NOMO-1 (cell line): ENCODE data around the gene MSMB.
"Not testable (repeated sequence)": the region's sequence is repeated elsewhere in the genome, so short reads cannot be mapped to it uniquely, and the experiment has no call there.

ENCODE experiments used
- DNase-seq, 2 experiments: peaks; one replicate each; lab custom pipeline; 2025; ENCODE audit not compliant: unreplicated experiment in 2 of 2; lab: John Stamatoyannopoulos, UW

MSMB gene

DNA sequence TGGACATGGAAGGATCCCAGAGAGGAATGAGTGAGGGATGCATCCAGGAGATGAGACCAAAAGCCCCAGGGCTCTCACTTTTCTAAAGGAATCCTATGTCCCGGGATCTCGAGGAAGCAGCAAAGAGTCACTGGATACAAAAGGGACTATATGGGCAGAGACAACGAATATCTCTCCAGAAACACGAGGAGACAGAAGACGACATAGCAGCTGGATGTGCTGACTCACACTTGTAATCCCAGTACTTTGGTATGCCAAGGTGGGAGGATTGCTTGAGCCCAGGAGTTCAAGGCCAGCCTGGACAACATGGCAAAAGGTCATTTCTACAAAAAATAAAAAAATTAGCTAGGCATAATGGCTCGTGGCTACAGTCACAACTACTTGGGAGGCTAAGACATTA, 24.7 kb upstream of the MSMB start:
- DNase-seq = no peak

DNA sequence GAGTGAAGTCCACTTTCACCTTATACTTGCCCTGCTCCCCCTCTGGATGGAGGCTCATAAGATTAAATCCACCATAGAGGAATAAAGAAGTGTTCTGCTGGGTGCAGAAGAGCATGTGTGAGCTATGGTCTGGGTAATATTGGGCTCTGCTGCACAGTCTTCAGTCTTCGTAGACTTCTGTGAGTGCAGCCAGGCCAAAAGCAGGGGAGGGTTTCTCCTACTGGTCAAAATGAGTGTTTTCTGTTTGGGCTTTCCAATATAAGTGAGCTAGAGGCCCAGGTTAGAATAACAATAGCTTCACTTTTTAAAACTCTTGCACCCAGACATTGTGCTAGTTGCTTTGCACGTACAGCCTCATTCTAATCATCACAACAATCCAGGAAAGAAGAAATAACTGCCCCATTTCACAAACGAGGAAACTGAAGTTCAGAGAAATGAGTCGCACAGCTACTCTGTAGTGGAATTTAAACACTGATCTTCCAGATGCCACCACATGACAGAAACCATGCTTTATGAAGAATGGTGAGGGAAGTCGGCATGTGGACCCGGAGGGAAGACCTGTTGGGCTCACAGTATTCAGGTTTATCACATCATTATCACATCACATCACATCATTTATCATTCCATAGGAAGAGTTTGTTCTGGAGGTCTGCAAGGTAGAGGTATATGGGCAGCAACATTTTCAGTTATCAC, 23.8 kb upstream of the MSMB start:
- DNase-seq = no peak

- DNase-seq = no peak
Measured at GRCh38 chr10:46068905-46069304, 22.8 kb upstream of the MSMB start.

GRCh38 chr10:46068117-46068516, 22.0 kb upstream of the MSMB start:
- DNase-seq = no peak

DNA sequence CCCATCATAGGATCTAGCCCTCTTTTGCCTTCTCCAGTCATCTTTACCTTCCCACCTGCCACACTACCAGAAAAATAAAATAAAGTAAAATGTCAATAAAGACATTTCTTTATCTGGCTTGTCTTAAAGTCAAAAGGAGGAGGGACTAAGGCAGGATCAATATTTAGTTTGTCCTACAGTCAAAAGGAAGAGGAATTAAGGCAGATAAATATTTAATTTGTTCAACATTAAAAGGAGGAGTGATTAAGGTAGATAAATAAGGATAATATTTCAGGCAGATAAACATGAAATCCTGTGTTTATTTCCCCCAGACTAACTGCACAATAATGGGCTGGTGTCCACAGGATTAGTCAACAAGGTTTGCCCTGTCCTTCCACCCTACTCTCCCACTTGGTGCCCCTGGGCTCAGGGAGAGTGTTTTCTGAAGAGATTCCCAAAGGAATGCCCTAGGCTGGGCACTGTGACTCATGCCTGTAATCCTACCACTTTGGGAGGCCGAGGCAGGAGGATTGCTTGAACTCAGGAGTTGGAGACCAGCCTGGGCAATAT, 18.3 kb upstream of the MSMB start:
- DNase-seq = no peak

- no peak for DNase-seq
Measured at GRCh38 chr10:46062723-46063428, 16.8 kb upstream of the MSMB start.

GRCh38 chr10:46060706-46061105, 14.6 kb upstream of the MSMB start:
- DNase-seq = no peak

DNA sequence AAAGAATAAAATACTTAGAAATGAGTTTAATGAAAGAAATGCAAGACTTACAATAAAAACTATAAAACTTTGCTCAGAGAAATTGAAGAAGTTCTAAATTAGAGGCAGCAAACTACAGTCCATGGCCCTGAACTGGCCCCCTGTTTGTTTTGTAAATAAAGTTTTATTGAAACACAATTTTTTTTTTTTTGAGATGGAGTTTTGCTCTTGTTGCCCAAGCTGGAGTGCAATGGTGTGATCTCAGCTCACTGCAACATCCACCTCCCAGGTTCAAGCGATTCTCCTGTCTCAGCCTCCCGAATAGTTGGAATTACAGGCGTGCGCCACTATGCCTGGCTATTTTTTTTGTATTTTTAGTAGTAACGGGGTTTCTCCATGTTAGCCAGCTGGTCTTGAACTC, 11.9 kb upstream of the MSMB start:
- DNase-seq = not testable (repeated sequence)

DNA sequence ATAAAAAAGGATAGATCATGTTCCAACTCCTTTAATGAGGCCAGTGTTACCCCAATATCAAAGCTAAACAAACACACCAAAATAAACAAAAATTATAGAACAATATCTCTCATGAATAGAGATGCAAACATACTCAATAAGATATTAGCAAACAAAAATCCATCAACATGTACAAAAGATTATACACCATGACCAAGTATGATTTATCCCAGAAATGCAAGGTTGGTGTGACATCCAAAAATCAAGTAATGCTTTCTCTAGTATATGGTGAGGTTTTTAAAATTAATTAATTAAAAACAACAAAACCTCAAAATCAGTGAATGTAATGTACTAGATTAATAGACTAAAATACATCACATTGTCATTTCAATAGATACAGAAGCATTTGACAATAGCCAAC, 11.0 kb upstream of the MSMB start:
- DNase-seq = no peak

GRCh38 chr10:46055771-46056170, 9.7 kb upstream of the MSMB start:
- no peak for DNase-seq

GRCh38 chr10:46053534-46054434, 7.7 kb upstream of the MSMB start:
- DNase-seq = no peak

- no peak for DNase-seq
Measured at GRCh38 chr10:46052791-46053375, 6.8 kb upstream of the MSMB start.

DNA sequence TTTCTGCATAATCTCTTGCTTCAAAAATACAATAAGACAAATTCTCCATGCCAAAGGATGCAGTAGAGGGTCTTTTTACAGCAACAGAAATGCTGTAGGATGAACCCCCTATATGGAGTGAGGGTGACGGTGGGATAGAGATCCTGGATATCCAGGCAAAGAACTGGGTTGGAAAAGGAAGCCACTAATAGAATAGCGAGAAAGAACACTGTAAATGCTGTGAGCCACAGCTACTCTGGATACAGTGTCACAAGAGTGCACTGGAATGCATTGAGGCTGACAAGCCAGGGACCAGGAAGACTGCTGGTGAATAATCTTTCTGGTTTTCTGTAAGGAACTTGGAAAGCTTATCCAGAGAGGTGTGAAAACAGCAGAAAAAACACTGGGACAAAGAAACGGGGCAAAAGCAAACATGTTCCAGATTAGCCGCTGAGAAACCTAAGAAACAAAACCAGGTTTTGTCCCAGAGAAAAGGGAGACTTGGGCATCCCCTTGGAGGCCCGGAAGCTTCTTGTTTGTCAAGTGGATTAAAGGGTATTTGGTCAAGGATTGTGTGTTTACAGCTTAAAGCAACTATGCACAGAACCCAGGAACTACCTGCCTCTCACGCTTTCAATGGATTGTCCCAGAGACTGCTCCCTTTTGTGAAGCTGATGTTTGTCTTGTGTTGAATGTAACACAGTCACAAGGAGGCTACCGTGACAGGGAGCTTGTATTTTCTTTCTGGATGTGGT, 6.2 kb upstream of the MSMB start:
- no peak for DNase-seq

- DNase-seq = no peak
Measured at GRCh38 chr10:46050941-46051623, 5.0 kb upstream of the MSMB start.

GRCh38 chr10:46049497-46049831, 3.4 kb upstream of the MSMB start:
- not testable (repeated sequence) for DNase-seq

DNA sequence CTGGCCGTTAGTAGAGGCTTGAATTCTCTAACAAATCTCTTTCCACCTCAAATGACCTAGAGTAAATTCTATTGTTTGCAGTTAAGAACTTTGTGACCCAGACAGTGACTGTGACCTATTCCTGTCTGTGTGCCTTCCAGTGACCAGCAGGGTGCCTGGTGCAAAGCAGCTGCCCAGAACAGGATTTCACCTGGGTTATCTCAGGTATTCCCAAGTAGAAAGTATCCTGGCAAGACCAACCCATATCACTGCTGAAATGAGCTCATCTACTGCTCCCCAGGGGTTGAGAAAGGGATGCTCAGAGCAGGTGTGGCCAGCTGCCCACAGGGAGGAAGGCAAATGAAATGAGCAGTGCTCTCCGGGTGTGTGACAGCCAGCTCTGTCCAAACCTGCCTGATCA, 2.1 kb upstream of the MSMB start:
- no peak for DNase-seq

DNA sequence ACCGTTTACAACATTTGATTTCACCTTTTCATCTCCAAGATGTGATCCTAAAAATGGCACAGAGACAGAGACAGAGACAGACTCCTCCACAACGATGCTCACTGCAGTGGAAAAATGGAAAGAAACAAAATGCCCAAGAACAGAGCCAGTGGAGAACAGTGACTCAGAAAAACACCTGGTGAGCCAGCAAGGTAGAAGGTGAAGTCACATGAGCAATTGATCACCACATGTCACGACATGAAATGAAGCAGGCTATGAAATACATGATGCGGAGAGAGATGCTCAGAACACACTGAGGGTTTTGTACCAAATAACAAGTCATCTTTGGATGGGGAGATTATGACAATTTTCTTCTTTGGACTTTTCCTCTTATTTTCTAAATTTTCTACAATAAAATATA, 3.5 kb downstream of the MSMB start:
- DNase-seq = no peak

DNA sequence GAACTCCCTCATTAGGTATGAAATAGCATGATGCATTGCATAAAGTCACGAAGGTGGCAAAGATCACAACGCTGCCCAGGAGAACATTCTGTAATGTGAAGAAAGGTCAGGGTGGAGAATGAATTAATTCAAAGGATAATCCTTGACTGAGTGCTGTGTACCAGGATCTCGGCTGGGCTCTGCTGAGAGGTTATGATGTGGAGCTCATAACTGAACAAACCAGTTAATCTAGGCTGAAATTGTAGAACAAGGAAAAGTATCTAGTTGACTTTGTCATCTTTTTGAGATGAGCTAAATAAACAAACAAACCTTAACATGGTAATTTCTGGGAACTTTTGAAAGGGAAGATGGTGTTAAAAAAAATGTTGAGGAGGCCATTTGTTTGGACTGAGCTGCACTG, 6.1 kb downstream of the MSMB start:
- DNase-seq = no peak

- no peak for DNase-seq
Measured at GRCh38 chr10:46037107-46037825, 8.8 kb downstream of the MSMB start.
